B cell (primary cell): ENCODE data around the gene SRP54. TPM values are rescaled to one million over a fixed set of nuclear protein-coding genes. Genes with fewer than 3 reads are reported as not detected.

Experiments used
- ATAC-seq: fragments of 200-7000 bp; cut with Tn5 transposase; one replicate; pipeline ENCODE4 v1.10.0; 2021; ENCODE audit warnings: low read depth, mild to moderate bottlenecking, moderate number of reproducible peaks, moderate library complexity
- CTCF ChIA-PET: fragments of 350-600 bp; sonication (Branson Sonifier 250); formaldehyde crosslinking; loops from one replicate; lab custom pipeline; 2021; ENCODE audit warnings: antibody characterized with exemption, inconsistent platforms; lab: Charles Lee
- POLR2A ChIA-PET: fragments of 350-600 bp; sonication (Branson Sonifier 250); formaldehyde crosslinking; loops from one replicate; lab custom pipeline; 2021; ENCODE audit warnings: antibody characterized with exemption; lab: Charles Lee
- DNase-seq: peaks from one replicate; pipeline ENCODE4 v3.0.0; 2013
- H2AFZ ChIP-seq: 2 replicates; pipeline ENCODE4 v1.6.1; 2012; ENCODE audit warnings: mild to moderate bottlenecking, low read depth, low read length; ENCODE audit not compliant: insufficient read depth, poor library complexity, severe bottlenecking
- H3K27ac ChIP-seq, 2 donors: 1 replicate in 1 of 2; 2 replicates in 1 of 2; pipeline ENCODE4 v1.5.1; 2012 to 2013; ENCODE audit warnings: low read length in 2 of 2, mild to moderate bottlenecking in 2 of 2, moderate library complexity in 1 of 2
- H3K27me3 ChIP-seq, 4 experiments: fragments of 200-600 bp in 1 of 4; sonication (generic) in 1 of 4; replicated peaks in 1 of 4; 1 replicate in 2 of 4; 2 replicates in 2 of 4; pipeline versions ENCODE4 v1.6.1 to v1.7.0; 2013 to 2016; ENCODE audit warnings: low read length in 3 of 4, mild to moderate bottlenecking in 2 of 4, mixed read lengths in 1 of 4, moderate library complexity in 1 of 4; ENCODE audit not compliant: insufficient read depth in 4 of 4, control insufficient read depth in 3 of 4; ENCODE audit errors: control extremely low read depth in 1 of 4
- H3K36me3 ChIP-seq, 2 experiments: replicated peaks in 1 of 2; 1 replicate in 1 of 2; 2 replicates in 1 of 2; pipeline versions ENCODE4 v1.6.1 to v1.7.1; 2013; ENCODE audit warnings: low read length in 1 of 2; ENCODE audit not compliant: insufficient read depth in 2 of 2, control insufficient read depth in 1 of 2; ENCODE audit errors: control extremely low read depth in 1 of 2, extremely low read depth in 1 of 2
- H3K4me1 ChIP-seq, 2 donors: fragments of 200-600 bp in 1 of 2; sonication (generic) in 1 of 2; 1 replicate in 1 of 2; 2 replicates in 1 of 2; pipeline versions ENCODE4 v1.5.1 to v1.6.1; 2013 to 2017; ENCODE audit warnings: low read length in 2 of 2; ENCODE audit not compliant: control insufficient read depth in 2 of 2, insufficient read depth in 2 of 2
- H3K4me2 ChIP-seq: replicated peaks from 2 replicates; pipeline ENCODE3; 2012; ENCODE audit warnings: mild to moderate bottlenecking, low read depth, low read length; ENCODE audit not compliant: poor library complexity, severe bottlenecking
- H3K4me3 ChIP-seq, 5 experiments: fragments of 200-600 bp in 1 of 5; sonication (generic) in 1 of 5; 1 replicate in 3 of 5; 2 replicates in 2 of 5; pipeline versions ENCODE4 v1.5.1 to v1.7.0; 2011 to 2016; ENCODE audit warnings: low read length in 4 of 5, mild to moderate bottlenecking in 4 of 5, low read depth in 2 of 5, control low read depth in 1 of 5, moderate library complexity in 1 of 5; ENCODE audit not compliant: insufficient read depth in 1 of 5; ENCODE audit errors: control extremely low read depth in 1 of 5, extremely low read depth in 1 of 5
- H3K79me2 ChIP-seq: fragments of 200-600 bp; sonication (generic); one replicate; pipeline ENCODE4 v1.6.0; 2016; ENCODE audit warnings: low read length; ENCODE audit not compliant: control insufficient read depth, insufficient read depth
- H3K9ac ChIP-seq: fragments of 200-600 bp; sonication (generic); 2 replicates; pipeline ENCODE4 v1.6.1; 2017; ENCODE audit warnings: mild to moderate bottlenecking, low read length, moderate library complexity
- H3K9me3 ChIP-seq, 3 donors: one replicate each; pipeline versions ENCODE4 v1.6.1 to v1.7.1; 2013; ENCODE audit warnings: low read length in 2 of 3; ENCODE audit not compliant: control insufficient read depth in 2 of 3, insufficient read depth in 1 of 3; ENCODE audit errors: control extremely low read depth in 1 of 3
- H4K20me1 ChIP-seq: 2 replicates; pipeline ENCODE4 v1.6.0; 2012; ENCODE audit warnings: mild to moderate bottlenecking, low read length; ENCODE audit not compliant: insufficient read depth, control insufficient read depth, poor library complexity, severe bottlenecking
- H3K27ac Mint-ChIP-seq: one replicate; pipeline ENCODE4 v1.8.0; 2021; ENCODE audit warnings: mixed read lengths
- H3K27me3 Mint-ChIP-seq: one replicate; pipeline ENCODE4 v1.8.0; 2021; ENCODE audit warnings: mixed read lengths
- H3K4me1 Mint-ChIP-seq: one replicate; pipeline ENCODE4 v1.8.0; 2021; ENCODE audit warnings: mixed read lengths
- H3K4me3 Mint-ChIP-seq: one replicate; pipeline ENCODE4 v1.8.0; 2021; ENCODE audit warnings: mixed read lengths
- H3K9me3 Mint-ChIP-seq: one replicate; pipeline ENCODE4 v1.8.0; 2022; ENCODE audit warnings: mixed read lengths; ENCODE audit not compliant: insufficient read depth
- EZH2 ChIP-seq: IDR thresholded peaks from 2 replicates; pipeline ENCODE4 v1.6.1; 2012; ENCODE audit warnings: borderline replicate concordance, low read depth, mild to moderate bottlenecking, moderate library complexity, low read length; ENCODE audit not compliant: insufficient read depth, poor library complexity, severe bottlenecking
- WGBS: methylation state at CpG from one replicate; pipeline ENCODE4 v1.1.5; 2013; ENCODE audit warnings: missing lambda C conversion rate; ENCODE audit not compliant: insufficient coverage; 5-methylcytosine and 5-hydroxymethylcytosine counted together
- intact Hi-C: fragments of 100-400 bp; cut with micrococcal nuclease; formaldehyde crosslinking; loops from one replicate; pipeline ENCODE4 v1.10.0; 2022
- polyA plus RNA-seq: library from polyadenylated mRNA; depleted of rRNA; stranded (reverse); fragments of >200 nt; gene quantifications from 2 replicates; pipeline ENCODE4 v1.2.3, GENCODE V29; 2012
- total RNA-seq, 2 donors: library from RNA; stranded (reverse); fragments of 120-200 nt in 1 of 2; gene quantifications; 1 replicate in 1 of 2; 2 replicates in 1 of 2; pipeline versions ENCODE4 v1.2.3 to v1.2.4, GENCODE V29; 2013 to 2022
- TF ChIP-seq, protein P1 (sequence below): fragments of 200-600 bp; IDR thresholded peaks from one replicate; pipeline ENCODE4 v1.8.0; 2022; ENCODE audit warnings: antibody characterized with exemption, mild to moderate bottlenecking

The SRP54 gene
- total and polyA plus RNA-seq, 2 donors (not counting 1 experiment from before 2014, with no cell fraction given): 18.4 to 54.9 TPM

DNA sequence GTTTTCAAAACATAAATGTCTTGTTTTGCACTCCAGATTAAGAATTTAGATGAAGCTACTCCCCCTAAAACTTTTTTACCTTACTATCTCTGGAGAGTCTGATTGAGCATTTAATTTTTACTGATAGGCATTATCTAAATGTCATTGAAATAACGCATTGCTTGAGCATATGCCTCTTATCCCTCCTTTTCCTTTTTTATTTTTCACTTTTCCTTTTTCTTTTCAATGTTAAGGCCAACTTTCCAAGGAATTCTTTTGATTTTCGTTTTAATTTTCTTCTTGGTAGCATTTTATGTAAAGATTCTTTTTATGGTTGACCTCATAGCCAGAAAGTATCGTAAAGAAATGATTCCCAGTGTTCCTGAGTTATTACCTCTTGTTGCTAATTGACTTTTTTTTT, 2.9 kb downstream of the SRP54 start:
- peaks cover 29% of the 10 kb centered on the region for H3K4me1 Mint-ChIP-seq

DNA sequence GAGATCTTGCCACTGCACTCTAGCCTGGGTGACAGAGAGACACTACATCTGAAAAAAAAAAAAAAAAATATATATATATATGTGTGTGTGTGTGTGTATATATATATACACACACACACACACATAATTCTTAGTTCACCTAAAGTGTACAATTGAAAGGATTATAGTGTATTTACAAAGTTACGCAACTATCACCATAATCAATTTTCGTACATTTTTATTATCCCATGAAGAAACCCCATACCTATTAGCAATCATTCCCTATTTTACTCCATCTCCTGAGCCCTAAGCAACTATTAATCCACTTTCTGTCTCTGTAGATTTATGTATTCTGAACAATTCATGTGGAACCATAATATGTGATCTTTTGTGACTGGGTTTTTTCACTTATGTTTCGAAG, 4.4 kb downstream of the SRP54 start:
- ATAC-seq (no peak), DNase-seq (no peak)
- Histone ChIP-seq H2AFZ (no peak overlapping the region), H4K20me1 (peaks cover 27% of the 10 kb centered on the region), H3K27me3 (no peaks in the 10 kb centered on the region), H3K4me3 (no peak overlapping the region), H3K4me2 (no peak overlapping the region), H3K36me3 (peaks cover 0 to 2% of the 10 kb centered on the region in 2 experiments), H3K9ac (no peak overlapping the region), H3K27ac (no peak overlapping the region), H3K79me2 (peaks cover 88% of the 10 kb centered on the region), H3K4me1 (peaks cover 13 to 15% of the 10 kb centered on the region in 2 donors), H3K9me3 (no peaks in the 10 kb centered on the region)
- CTCF ChIA-PET: interaction anchor here (0.6 kb wide), 1 partner anchor 56 kb away, joined by 3 read pairs; no protein-coding TSS in a partner anchor
- Mint-ChIP-seq H3K4me3 (no peak overlapping the region), H3K27me3 (no peaks in the 10 kb centered on the region), H3K9me3 (no peaks in the 10 kb centered on the region), H3K4me1 (peaks cover 32% of the 10 kb centered on the region), H3K27ac (no peak overlapping the region)
- POLR2A ChIA-PET: no interaction called here
- WGBS: no CpG with 5 or more reads among the region's 3 CpGs
- TF ChIP-seq, protein P1, sequence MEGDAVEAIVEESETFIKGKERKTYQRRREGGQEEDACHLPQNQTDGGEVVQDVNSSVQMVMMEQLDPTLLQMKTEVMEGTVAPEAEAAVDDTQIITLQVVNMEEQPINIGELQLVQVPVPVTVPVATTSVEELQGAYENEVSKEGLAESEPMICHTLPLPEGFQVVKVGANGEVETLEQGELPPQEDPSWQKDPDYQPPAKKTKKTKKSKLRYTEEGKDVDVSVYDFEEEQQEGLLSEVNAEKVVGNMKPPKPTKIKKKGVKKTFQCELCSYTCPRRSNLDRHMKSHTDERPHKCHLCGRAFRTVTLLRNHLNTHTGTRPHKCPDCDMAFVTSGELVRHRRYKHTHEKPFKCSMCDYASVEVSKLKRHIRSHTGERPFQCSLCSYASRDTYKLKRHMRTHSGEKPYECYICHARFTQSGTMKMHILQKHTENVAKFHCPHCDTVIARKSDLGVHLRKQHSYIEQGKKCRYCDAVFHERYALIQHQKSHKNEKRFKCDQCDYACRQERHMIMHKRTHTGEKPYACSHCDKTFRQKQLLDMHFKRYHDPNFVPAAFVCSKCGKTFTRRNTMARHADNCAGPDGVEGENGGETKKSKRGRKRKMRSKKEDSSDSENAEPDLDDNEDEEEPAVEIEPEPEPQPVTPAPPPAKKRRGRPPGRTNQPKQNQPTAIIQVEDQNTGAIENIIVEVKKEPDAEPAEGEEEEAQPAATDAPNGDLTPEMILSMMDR: no peak
- no peak for TF ChIP-seq EZH2
- intact Hi-C loops: no loop called here

More for the DNA sequence above, 2.9 kb downstream of the SRP54 start:
- no peaks in the 10 kb centered on the region for H3K27me3 ChIP-seq
- peaks cover 80% of the 10 kb centered on the region for H3K79me2 ChIP-seq
- H3K9me3 ChIP-seq: no peaks in the 10 kb centered on the region
- peaks cover 23 to 25% of the 10 kb centered on the region in 2 donors for H3K4me1 ChIP-seq
- no peak overlapping the region for H3K9ac ChIP-seq
- Mint-ChIP-seq H3K27ac (no peak overlapping the region), H3K9me3 (no peaks in the 10 kb centered on the region), H3K4me3 (no peak overlapping the region), H3K27me3 (no peaks in the 10 kb centered on the region)
- intact Hi-C loops: no loop called here
- H3K4me2 ChIP-seq: no peak overlapping the region
- no peak overlapping the region for H2AFZ ChIP-seq
- ChIA-PET CTCF (no interaction called here), POLR2A (no interaction called here)
- DNase-seq (no peak), ATAC-seq (no peak)
- no peak overlapping the region for H3K27ac ChIP-seq
- TF ChIP-seq EZH2: no peak
- TF ChIP-seq, protein P1: no peak
- peaks cover 19% of the 10 kb centered on the region for H4K20me1 ChIP-seq
- no peak overlapping the region for H3K4me3 ChIP-seq
- no peaks in the 10 kb centered on the region for H3K36me3 ChIP-seq
- no CpG with 5 or more reads among the region's 3 CpGs for WGBS
